ENCODE data around the gene ADCY2. TPM values are rescaled to one million over a fixed set of nuclear protein-coding genes. Genes with fewer than 3 reads are reported as not detected.

Gene ADCY2
- polyA plus RNA-seq, 1 donor (not counting 4 experiments of a cell fraction or from before 2014, with no cell fraction given), result 0.13 TPM

- no peak for DNase-seq (ENCODE audit: low read depth, low spot score)
- no peak overlapping the region for H3K9ac ChIP-seq (ENCODE audit: control insufficient read depth, extremely low read depth, insufficient read depth, low read length)
- no peaks in the 10 kb centered on the region for H3K79me2 ChIP-seq (ENCODE audit: control insufficient read depth, insufficient read depth, low read length)
- no peaks in the 10 kb centered on the region for H3K9me1 ChIP-seq (ENCODE audit: control insufficient read depth, extremely low read depth, insufficient read depth, low read length)
- no peak overlapping the region for H3K4me3 ChIP-seq (ENCODE audit: control insufficient read depth in 2 of 3, extremely low read depth in 1 of 3, insufficient read depth in 2 of 3, low read depth in 1 of 3, low read length in 3 of 3)
- FAIRE-seq, result no peak
- H3K27ac ChIP-seq (ENCODE audit: control insufficient read depth, insufficient read depth, low read length), result no peak overlapping the region
- dilution Hi-C loops (cut with MboI; ENCODE audit: extremely low pct_ligation_motif_present, low sequenced_read_pairs), result no loop called here
- no peak overlapping the region for H3K4me2 ChIP-seq (ENCODE audit: control insufficient read depth, extremely low read depth, insufficient read depth, low read depth, low read length)
- no peaks in the 10 kb centered on the region for H3K4me1 ChIP-seq (ENCODE audit: control insufficient read depth, extremely low read depth, insufficient read depth, low read length)
- H3K9me3 ChIP-seq (ENCODE audit: control insufficient read depth, low read depth, low read length), result no peaks in the 10 kb centered on the region
- H4K20me1 ChIP-seq (ENCODE audit: control insufficient read depth, extremely low read depth, insufficient read depth, low read length), result no peaks in the 10 kb centered on the region
- no peak overlapping the region for H2AFZ ChIP-seq (ENCODE audit: control insufficient read depth, low read length)
- no peak for TF ChIP-seq EZH2 (IDR thresholded peaks at IDR 0.05; ENCODE audit: low read length)
- no peak for TF ChIP-seq CTCF (optimal IDR thresholded peaks at IDR 0.05 in 1 of 3, IDR thresholded peaks at IDR 0.05 in 1 of 3, conservative IDR thresholded peaks at IDR 0.05 in 1 of 3; ENCODE audit: extremely low read depth in 1 of 3, insufficient read depth in 2 of 3, low read length in 3 of 3)
- H3K27me3 ChIP-seq (ENCODE audit: control insufficient read depth, extremely low read depth, insufficient read depth, low read length), result no peaks in the 10 kb centered on the region
- no peaks in the 10 kb centered on the region for H3K36me3 ChIP-seq (ENCODE audit: control insufficient read depth in 2 of 2, extremely low read depth in 1 of 2, insufficient read depth in 2 of 2, low read length in 2 of 2)
These were observed 71.2 kb downstream of the ADCY2 start for GRCh38 chr5:7467179-7467578.

- H3K36me3 ChIP-seq (ENCODE audit: control insufficient read depth in 2 of 2, extremely low read depth in 1 of 2, insufficient read depth in 2 of 2, low read length in 2 of 2), result no peaks in the 10 kb centered on the region
- no peaks in the 10 kb centered on the region for H3K79me2 ChIP-seq (ENCODE audit: control insufficient read depth, insufficient read depth, low read length)
- H4K20me1 ChIP-seq (ENCODE audit: control insufficient read depth, extremely low read depth, insufficient read depth, low read length), result no peaks in the 10 kb centered on the region
- dilution Hi-C loops (cut with MboI; ENCODE audit: extremely low pct_ligation_motif_present, low sequenced_read_pairs), result no loop called here
- no peak for DNase-seq (ENCODE audit: low read depth, low spot score)
- no peak overlapping the region for H3K9ac ChIP-seq (ENCODE audit: control insufficient read depth, extremely low read depth, insufficient read depth, low read length)
- H3K27ac ChIP-seq (ENCODE audit: control insufficient read depth, insufficient read depth, low read length), result no peak overlapping the region
- H3K9me3 ChIP-seq (ENCODE audit: control insufficient read depth, low read depth, low read length), result no peaks in the 10 kb centered on the region
- H3K4me1 ChIP-seq (ENCODE audit: control insufficient read depth, extremely low read depth, insufficient read depth, low read length), result no peaks in the 10 kb centered on the region
- no peak overlapping the region for H3K4me2 ChIP-seq (ENCODE audit: control insufficient read depth, extremely low read depth, insufficient read depth, low read depth, low read length)
- no peak overlapping the region for H3K4me3 ChIP-seq (ENCODE audit: control insufficient read depth in 2 of 3, extremely low read depth in 1 of 3, insufficient read depth in 2 of 3, low read depth in 1 of 3, low read length in 3 of 3)
- TF ChIP-seq CTCF (optimal IDR thresholded peaks at IDR 0.05 in 1 of 3, IDR thresholded peaks at IDR 0.05 in 1 of 3, conservative IDR thresholded peaks at IDR 0.05 in 1 of 3; ENCODE audit: extremely low read depth in 1 of 3, insufficient read depth in 2 of 3, low read length in 3 of 3) (no peak), EZH2 (IDR thresholded peaks at IDR 0.05; ENCODE audit: low read length) (no peak)
- no peak for FAIRE-seq
- H2AFZ ChIP-seq (ENCODE audit: control insufficient read depth, low read length), result no peak overlapping the region
- H3K27me3 ChIP-seq (ENCODE audit: control insufficient read depth, extremely low read depth, insufficient read depth, low read length), result no peaks in the 10 kb centered on the region
- H3K9me1 ChIP-seq (ENCODE audit: control insufficient read depth, extremely low read depth, insufficient read depth, low read length), result no peaks in the 10 kb centered on the region
These were observed 72.8 kb downstream of the ADCY2 start for GRCh38 chr5:7468742-7469141.

Measured in keratinocyte (primary cell).